ENCODE results near the gene C1RL.

Gene C1RL, protein sequence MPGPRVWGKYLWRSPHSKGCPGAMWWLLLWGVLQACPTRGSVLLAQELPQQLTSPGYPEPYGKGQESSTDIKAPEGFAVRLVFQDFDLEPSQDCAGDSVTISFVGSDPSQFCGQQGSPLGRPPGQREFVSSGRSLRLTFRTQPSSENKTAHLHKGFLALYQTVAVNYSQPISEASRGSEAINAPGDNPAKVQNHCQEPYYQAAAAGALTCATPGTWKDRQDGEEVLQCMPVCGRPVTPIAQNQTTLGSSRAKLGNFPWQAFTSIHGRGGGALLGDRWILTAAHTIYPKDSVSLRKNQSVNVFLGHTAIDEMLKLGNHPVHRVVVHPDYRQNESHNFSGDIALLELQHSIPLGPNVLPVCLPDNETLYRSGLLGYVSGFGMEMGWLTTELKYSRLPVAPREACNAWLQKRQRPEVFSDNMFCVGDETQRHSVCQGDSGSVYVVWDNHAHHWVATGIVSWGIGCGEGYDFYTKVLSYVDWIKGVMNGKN

DNA sequence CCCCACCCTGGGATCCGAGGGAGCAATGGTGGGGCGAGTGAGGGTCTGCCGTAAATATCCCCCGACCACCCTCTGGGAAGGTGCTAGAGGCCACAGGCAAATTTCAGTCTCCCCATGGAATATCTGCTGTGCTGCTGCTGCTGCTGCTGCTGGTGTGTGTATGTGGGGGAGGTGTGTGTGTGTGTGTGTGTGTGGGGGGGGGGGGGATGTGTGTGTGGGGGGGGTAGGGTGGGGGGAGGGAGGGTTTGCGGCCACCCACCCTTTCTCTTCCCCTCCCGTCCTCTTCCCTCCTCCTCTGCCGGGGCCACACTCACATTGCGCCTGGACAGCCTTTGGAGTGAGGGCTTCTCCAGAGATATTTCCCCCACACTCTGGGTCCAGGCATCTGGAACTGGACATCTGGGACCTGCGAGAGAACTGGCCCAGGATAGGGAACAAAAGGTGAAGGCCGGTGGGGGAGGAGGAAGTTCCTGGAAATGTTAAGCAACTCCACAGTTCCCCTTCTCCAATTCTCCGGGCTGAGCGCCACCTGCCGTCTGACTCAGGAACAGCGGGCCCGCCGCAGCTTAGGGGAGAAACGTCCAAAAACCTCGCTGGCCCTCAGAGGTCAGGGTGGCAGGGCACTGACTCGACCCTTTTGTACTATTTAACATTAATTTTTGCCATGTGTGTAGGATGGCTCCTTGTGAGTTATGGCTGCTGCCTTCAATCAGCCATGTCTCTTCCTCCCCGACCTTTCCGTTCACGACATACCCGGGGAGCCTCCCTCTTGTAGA is at the start of gene C1RL:
Gene C1RL (minus strand): TSS at position 419 of the 776 bp plus-strand sequence. CDS start 34 bp downstream, at position 385.
- Histone ChIP-seq H3K27ac (peak within 1 kb of the TSS; percentile 89 to 99 (median 95)), H3K27me3 (no peaks in the 10 kb centered on the region), H3K4me3 (peak within 1 kb of the TSS; percentile 59 to 77 (median 68)), H3K36me3 (peaks cover 4 to 32% (median 23%) of the 10 kb centered on the region in 11 experiments; a peak in 20 of 22 replicates), H4K20me1 (peaks cover 0 to 11% (median 0%) of the 10 kb centered on the region in 11 experiments; a peak in 1 of 22 replicates), H3K4me1 (peaks cover 17 to 41% (median 21%) of the 10 kb centered on the region in 10 experiments), H3K9me3 (replicated peaks in 1 of 11) (peaks cover 14 to 26% (median 22%) of the 10 kb centered on the region in 11 experiments), H3K4me2 (peak within 1 kb of the TSS; percentile 91 to 98 (median 96)), H3K9ac (peak within 1 kb of the TSS; percentile 86 to 95 (median 89))
- peak; percentile 62 to 90 (median 82); a peak in 19 of 22 replicates for TF ChIP-seq Cebpa-rat (IDR thresholded peaks at IDR 0.05)

DNA sequence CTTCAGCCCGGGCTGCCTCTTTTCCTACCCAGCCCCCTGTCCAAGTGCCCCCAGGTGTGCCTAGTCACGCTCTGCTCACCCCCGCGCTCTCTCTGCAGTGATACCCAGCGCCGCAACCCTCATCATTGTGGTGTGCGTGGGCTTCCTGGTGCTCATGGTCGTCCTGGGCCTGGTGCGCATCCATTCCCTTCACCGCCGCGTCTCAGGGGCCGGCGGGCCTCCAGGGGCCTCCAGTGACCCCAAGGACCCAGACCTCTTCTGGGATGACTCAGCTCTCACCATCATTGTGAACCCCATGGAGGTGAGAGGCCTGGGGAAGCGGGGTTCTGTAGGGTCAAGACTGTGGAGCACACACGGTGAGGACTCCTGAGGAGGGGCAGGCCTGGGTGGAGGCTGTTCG is 48.4 kb upstream of the C1RL start:
- H3K4me1 ChIP-seq = peaks cover 0 to 17% (median 9%) of the 10 kb centered on the region in 10 experiments; a peak in 15 of 20 replicates
- peaks cover 0 to 54% (median 29%) of the 10 kb centered on the region in 11 experiments; a peak in 13 of 22 replicates for H3K36me3 ChIP-seq
- TF ChIP-seq Cebpa-rat (IDR thresholded peaks at IDR 0.05) = no peak
- no peak overlapping the region for H3K4me2 ChIP-seq
- 0 out of 22 replicates have a peak, but pooled peaks cover 0 to 3% (median 0%) of the 10 kb centered on the region in 11 experiments for H3K9me3 ChIP-seq (replicated peaks in 1 of 11)
- H3K4me3 ChIP-seq = no peak overlapping the region
- H3K27ac ChIP-seq = no peak overlapping the region
- peaks cover 0 to under 1% (median 0%) of the 10 kb centered on the region in 11 experiments; a peak in 1 of 22 replicates for H3K27me3 ChIP-seq
- no peak overlapping the region for H3K9ac ChIP-seq
- peaks cover 0 to 5% (median 0%) of the 10 kb centered on the region in 11 experiments; a peak in 1 of 22 replicates for H4K20me1 ChIP-seq

DNA sequence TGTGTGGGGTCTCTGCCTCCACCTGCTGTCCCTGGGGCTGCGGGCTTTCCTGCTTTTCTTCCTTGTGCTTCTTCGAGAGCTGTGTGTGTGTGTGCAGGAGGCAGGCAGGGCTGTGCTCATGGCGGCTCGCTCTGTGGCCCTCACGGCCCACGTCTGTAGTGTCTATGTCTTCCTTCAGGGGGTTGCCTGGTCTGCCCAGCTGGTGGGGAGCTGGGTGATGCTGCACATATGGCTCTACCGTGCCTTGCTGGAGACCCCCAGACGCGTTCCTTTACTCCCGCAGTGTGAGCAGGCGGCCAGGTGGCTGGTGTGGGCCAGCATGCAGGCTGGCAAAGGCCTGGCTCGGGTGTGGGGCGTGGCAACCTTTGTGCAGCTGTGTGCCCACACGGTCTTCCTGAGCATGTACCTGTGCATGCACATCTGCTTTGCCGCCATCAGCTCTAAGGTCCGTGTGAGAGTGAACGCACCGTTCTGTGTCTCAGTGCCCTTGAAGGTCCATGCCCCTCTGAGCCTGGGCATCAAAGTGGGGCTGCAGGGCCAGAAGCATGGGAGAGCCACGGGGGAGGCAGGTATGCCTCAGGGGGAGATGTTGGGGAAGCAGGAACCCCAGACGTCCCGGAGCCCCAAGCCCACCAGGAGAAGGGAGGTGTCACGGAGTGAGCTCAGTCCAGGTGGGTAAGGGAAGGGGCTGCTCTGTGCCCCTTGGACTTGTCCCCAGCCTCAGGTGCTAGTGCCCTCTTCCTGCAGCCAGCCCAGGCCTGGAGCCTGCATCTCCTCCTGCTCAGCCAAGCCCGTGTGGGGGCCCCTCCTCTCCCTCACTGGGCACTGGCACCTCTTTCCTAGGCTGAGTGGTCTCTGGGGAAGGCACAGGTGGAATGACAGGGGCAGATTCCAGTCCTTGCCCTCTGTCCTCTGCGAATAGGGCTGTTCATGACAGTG is 47.5 kb upstream of the C1RL start:
- Histone ChIP-seq H3K4me3 (no peak overlapping the region), H3K27ac (no peak overlapping the region), H3K9ac (no peak overlapping the region), H3K4me1 (peaks cover 0 to 23% (median 12%) of the 10 kb centered on the region in 10 experiments; a peak in 15 of 20 replicates), H4K20me1 (peaks cover 0 to 5% (median 0%) of the 10 kb centered on the region in 11 experiments; a peak in 1 of 22 replicates), H3K4me2 (no peak overlapping the region), H3K36me3 (peaks cover 0 to 63% (median 33%) of the 10 kb centered on the region in 11 experiments; a peak in 15 of 22 replicates), H3K9me3 (replicated peaks in 1 of 11) (no peaks in the 10 kb centered on the region), H3K27me3 (no peaks in the 10 kb centered on the region)
- no peak for TF ChIP-seq Cebpa-rat (IDR thresholded peaks at IDR 0.05)

DNA sequence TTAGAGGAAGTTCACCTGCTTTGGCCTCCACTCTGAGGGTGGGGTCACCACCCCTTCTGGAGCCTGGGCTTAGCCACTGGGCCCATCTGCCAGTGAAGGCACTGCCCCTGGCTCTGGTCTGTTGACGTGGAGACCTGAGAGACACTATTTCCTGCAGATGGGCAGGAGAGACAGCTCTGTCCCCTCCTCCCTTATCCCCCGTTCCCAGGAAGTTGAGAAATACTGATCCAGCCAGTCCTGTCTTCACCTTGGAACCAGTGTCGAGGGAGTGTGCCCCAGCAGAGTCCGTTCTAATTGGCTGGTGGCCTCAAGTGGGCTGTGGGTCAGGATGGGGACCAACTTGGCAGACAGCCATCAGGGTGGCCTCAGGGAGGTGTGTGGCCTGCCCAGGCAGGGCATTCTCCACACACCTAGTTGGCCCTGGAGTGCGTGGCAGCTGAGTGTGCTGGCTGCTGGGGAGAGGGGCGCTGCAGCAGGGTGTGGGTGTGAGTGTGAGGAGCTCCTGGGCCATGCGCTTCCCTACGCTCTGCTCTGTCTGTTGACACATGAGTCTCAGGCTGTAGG is 46.5 kb upstream of the C1RL start:
- no peak overlapping the region for H3K4me2 ChIP-seq
- no peaks in the 10 kb centered on the region for H3K9me3 ChIP-seq (replicated peaks in 1 of 11)
- TF ChIP-seq Cebpa-rat (IDR thresholded peaks at IDR 0.05) = no peak
- H4K20me1 ChIP-seq = peaks cover 0 to 5% (median 0%) of the 10 kb centered on the region in 11 experiments; a peak in 1 of 22 replicates
- H3K27me3 ChIP-seq = no peaks in the 10 kb centered on the region
- no peak overlapping the region for H3K9ac ChIP-seq
- no peak overlapping the region for H3K27ac ChIP-seq
- H3K36me3 ChIP-seq = peaks cover 6 to 73% (median 42%) of the 10 kb centered on the region in 11 experiments; a peak in 21 of 22 replicates
- peaks cover 0 to 25% (median 12%) of the 10 kb centered on the region in 10 experiments; a peak in 15 of 20 replicates for H3K4me1 ChIP-seq
- H3K4me3 ChIP-seq = no peak overlapping the region

DNA sequence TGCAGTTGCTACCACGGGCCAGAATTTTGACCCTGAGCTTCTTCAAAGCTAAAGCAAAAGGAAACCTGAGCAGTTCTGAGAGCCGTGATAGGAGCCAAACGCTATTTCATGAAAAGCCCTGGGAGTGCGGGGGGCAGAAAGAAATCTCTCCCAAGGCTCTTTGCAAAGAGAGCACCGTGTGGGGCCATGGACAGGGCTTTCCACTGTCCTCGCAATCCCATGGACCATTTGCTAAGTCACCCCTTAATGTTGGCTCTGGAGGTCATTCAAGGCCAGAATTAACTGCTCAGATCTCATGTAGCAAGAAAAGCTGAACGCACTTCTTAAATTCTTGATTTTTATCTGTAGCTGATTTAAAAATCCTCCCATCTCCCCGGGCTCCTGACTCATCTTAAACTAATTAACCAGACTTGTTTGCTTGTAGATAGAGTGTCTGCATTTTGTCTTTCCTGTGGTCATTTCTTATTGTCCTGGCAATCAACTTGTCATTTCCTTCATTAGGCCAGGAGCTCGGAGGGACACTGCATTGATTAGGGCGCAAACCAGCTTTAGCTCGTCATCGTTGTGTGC is 46.0 kb upstream of the C1RL start:
- no peaks in the 10 kb centered on the region for H3K27me3 ChIP-seq
- peaks cover 0 to 25% (median 12%) of the 10 kb centered on the region in 10 experiments; a peak in 15 of 20 replicates for H3K4me1 ChIP-seq
- peaks cover 12 to 78% (median 48%) of the 10 kb centered on the region in 11 experiments for H3K36me3 ChIP-seq
- no peak overlapping the region for H3K9ac ChIP-seq
- no peaks in the 10 kb centered on the region for H3K9me3 ChIP-seq (replicated peaks in 1 of 11)
- no peak for TF ChIP-seq Cebpa-rat (IDR thresholded peaks at IDR 0.05)
- H3K27ac ChIP-seq = no peak overlapping the region
- H3K4me3 ChIP-seq = no peak overlapping the region
- no peak overlapping the region for H3K4me2 ChIP-seq
- H4K20me1 ChIP-seq = peaks cover 0 to 5% (median 0%) of the 10 kb centered on the region in 11 experiments; a peak in 1 of 22 replicates

DNA sequence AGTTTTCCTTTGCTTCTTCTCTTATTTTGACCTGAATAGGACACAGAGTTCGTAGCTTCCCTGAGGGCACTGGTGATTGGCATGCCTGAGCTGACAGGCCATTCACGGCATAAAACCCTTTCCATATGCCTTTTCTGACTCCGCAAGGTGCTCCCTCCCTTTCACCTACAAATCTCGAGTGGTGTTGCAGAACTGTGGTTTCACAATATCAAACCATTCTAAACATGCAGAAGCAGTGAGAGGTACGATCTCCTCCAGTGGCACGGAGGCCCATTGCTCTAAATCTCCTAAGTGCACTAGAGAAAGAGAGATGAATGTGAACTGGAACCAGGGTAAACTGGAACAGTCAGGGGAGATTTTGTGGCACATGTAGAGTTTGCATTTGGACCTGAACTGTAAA is 45.0 kb upstream of the C1RL start:
- Histone ChIP-seq H3K9me3 (replicated peaks in 1 of 11) (no peaks in the 10 kb centered on the region), H3K36me3 (peaks cover 22 to 88% (median 57%) of the 10 kb centered on the region in 11 experiments), H3K27ac (0 out of 22 replicates have a peak overlapping the region, but pooled peaks of 1 of the 11 experiments have one; percentile 24), H3K9ac (no peak overlapping the region), H3K4me1 (peaks cover 0 to 25% (median 12%) of the 10 kb centered on the region in 10 experiments; a peak in 15 of 20 replicates), H3K4me3 (no peak overlapping the region), H3K27me3 (no peaks in the 10 kb centered on the region), H4K20me1 (peaks cover 0 to 5% (median 0%) of the 10 kb centered on the region in 11 experiments; a peak in 1 of 22 replicates), H3K4me2 (no peak overlapping the region)
- no peak for TF ChIP-seq Cebpa-rat (IDR thresholded peaks at IDR 0.05)

DNA sequence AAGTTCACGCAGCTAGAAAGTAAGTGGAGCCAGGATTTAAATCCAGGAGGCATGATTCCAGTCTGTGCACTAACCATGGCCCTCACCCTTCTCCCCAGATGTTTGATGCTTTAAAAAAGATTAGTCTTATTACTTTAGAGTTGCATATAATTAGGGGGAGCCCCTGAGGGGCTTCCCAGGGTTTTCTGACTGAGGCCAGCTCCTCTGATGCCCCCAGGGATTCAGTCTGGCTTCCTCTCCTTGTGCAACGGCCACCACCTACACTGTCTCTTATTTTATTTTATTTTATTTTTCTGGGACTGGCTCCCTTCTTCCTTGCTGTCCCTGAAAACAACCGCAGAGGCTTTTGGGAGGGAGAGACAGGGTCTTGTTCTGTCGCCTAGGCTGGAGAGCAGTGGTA is 43.8 kb upstream of the C1RL start:
- no peaks in the 10 kb centered on the region for H3K9me3 ChIP-seq (replicated peaks in 1 of 11)
- H3K4me1 ChIP-seq = peaks cover 0 to 25% (median 12%) of the 10 kb centered on the region in 10 experiments; a peak in 15 of 20 replicates
- H3K9ac ChIP-seq = peak overlapping the region in 4 of 11 experiments; percentile 11 to 50 (median 22); a peak in 5 of 22 replicates
- peak overlapping the region in 8 of 11 experiments; percentile 29 to 73 (median 58); a peak in 14 of 22 replicates for H3K4me2 ChIP-seq
- peaks cover 26 to 98% (median 66%) of the 10 kb centered on the region in 11 experiments for H3K36me3 ChIP-seq
- H3K4me3 ChIP-seq = no peak overlapping the region
- H3K27ac ChIP-seq = peak overlapping the region in 2 of 11 experiments; percentile 37 to 42; a peak in 2 of 22 replicates
- H3K27me3 ChIP-seq = no peaks in the 10 kb centered on the region
- no peak for TF ChIP-seq Cebpa-rat (IDR thresholded peaks at IDR 0.05)
- peaks cover 0 to 5% (median 0%) of the 10 kb centered on the region in 11 experiments; a peak in 1 of 22 replicates for H4K20me1 ChIP-seq
